ENCODE data around the gene DCLRE1A. TPM values are rescaled to one million over a fixed set of nuclear protein-coding genes. Genes with fewer than 3 reads are reported as not detected.

DCLRE1A gene
- total and polyA plus RNA-seq, 2 experiments from 2014 or later, result 4.2 to 7.7 TPM

DNA sequence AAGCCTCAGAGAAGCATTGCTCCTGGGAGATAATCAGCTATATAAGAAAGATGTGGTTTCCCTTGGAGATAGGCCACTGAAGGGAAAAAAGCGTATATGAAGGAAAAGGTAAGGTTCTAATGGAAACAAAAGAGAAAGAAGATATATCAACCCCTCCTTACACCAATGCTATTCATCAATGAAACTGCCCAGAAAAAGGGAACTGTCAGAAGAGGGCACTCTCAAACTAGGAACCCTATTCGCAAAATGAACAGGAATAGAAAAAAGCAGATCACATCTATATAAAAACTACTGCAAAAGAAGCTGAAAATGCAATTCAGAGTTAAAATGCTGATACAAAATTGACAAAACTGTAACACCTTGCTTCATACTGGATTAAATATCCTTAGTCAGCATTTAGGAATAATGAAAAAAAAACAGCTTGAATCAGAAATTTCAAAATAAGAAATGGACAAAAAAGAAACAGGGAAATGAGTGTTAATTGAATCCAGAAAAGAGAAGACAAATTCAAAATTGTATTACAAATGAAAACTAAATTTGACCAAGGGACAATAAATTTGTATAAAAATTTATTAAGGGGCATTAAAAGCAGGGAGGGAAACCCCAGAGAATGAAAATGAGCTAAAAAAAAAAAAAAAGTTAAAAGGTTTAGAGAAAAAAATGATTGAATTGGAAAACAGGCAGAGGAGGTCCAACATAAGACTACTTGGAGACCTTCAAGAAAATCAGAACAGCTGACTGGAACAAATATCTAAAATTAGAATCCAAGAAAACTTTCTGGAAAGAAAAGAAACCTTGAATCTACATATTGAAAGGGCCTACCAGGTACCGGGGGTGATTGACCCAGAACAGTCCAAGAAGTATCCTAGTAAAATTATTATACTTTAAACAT lies 18.5 kb upstream of the DCLRE1A start:
- H3K27me3 ChIP-seq, result no peaks in the 10 kb centered on the region
- peaks cover 38% of the 10 kb centered on the region for H3K79me2 ChIP-seq
- H3K4me1 ChIP-seq (ENCODE audit: insufficient read depth), result no peaks in the 10 kb centered on the region
- WGBS (ENCODE audit: low lambda C conversion rate, missing lambda C conversion rate), result 100% methylated on average over 3 of the region's 3 CpGs
- TF ChIP-seq EZH2 (IDR thresholded peaks at IDR 0.05; ENCODE audit: borderline replicate concordance) (no peak), EZH2phosphoT487 (IDR thresholded peaks at IDR 0.05; ENCODE audit: low read depth, severe bottlenecking, unreplicated experiment) (no peak)
- TF ChIP-seq, protein P1, sequence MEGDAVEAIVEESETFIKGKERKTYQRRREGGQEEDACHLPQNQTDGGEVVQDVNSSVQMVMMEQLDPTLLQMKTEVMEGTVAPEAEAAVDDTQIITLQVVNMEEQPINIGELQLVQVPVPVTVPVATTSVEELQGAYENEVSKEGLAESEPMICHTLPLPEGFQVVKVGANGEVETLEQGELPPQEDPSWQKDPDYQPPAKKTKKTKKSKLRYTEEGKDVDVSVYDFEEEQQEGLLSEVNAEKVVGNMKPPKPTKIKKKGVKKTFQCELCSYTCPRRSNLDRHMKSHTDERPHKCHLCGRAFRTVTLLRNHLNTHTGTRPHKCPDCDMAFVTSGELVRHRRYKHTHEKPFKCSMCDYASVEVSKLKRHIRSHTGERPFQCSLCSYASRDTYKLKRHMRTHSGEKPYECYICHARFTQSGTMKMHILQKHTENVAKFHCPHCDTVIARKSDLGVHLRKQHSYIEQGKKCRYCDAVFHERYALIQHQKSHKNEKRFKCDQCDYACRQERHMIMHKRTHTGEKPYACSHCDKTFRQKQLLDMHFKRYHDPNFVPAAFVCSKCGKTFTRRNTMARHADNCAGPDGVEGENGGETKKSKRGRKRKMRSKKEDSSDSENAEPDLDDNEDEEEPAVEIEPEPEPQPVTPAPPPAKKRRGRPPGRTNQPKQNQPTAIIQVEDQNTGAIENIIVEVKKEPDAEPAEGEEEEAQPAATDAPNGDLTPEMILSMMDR (IDR thresholded peaks at IDR 0.05; ENCODE audit: poor library complexity), result no peak
- no peaks in the 10 kb centered on the region for H3K36me3 ChIP-seq (replicated peaks; ENCODE audit: insufficient read depth, low read depth)
- no peaks in the 10 kb centered on the region for H3K9me2 ChIP-seq (replicated peaks; ENCODE audit: insufficient read depth)
- H4K20me1 ChIP-seq (ENCODE audit: insufficient read depth, poor library complexity, severe bottlenecking), result no peaks in the 10 kb centered on the region
- H3K9me3 ChIP-seq (ENCODE audit: low read depth), result peaks cover 9% of the 10 kb centered on the region
- H3K27ac ChIP-seq, result no peak overlapping the region
- H2AFZ ChIP-seq, result no peak overlapping the region
- H3K4me2 ChIP-seq, result no peak overlapping the region
- DNase-seq (ENCODE audit: low spot score), result no peak
- H3K4me3 ChIP-seq, result no peak overlapping the region

- H2AFZ ChIP-seq, result no peak overlapping the region
- H3K27me3 ChIP-seq, result no peaks in the 10 kb centered on the region
- 92% methylated on average over 2 of the region's 2 CpGs for WGBS (ENCODE audit: low lambda C conversion rate, missing lambda C conversion rate)
- no peak for DNase-seq (ENCODE audit: low spot score)
- H3K4me3 ChIP-seq, result no peak overlapping the region
- no peaks in the 10 kb centered on the region for H3K36me3 ChIP-seq (replicated peaks; ENCODE audit: insufficient read depth, low read depth)
- H3K4me1 ChIP-seq (ENCODE audit: insufficient read depth), result no peaks in the 10 kb centered on the region
- no peak overlapping the region for H3K4me2 ChIP-seq
- no peak overlapping the region for H3K27ac ChIP-seq
- H3K79me2 ChIP-seq, result peaks cover 34% of the 10 kb centered on the region
- TF ChIP-seq, protein P1 (IDR thresholded peaks at IDR 0.05; ENCODE audit: poor library complexity), result no peak
- TF ChIP-seq EZH2phosphoT487 (IDR thresholded peaks at IDR 0.05; ENCODE audit: low read depth, severe bottlenecking, unreplicated experiment) (no peak), EZH2 (IDR thresholded peaks at IDR 0.05; ENCODE audit: borderline replicate concordance) (no peak)
- no peaks in the 10 kb centered on the region for H3K9me2 ChIP-seq (replicated peaks; ENCODE audit: insufficient read depth)
- H3K9me3 ChIP-seq (ENCODE audit: low read depth), result peaks cover 9% of the 10 kb centered on the region
- H4K20me1 ChIP-seq (ENCODE audit: insufficient read depth, poor library complexity, severe bottlenecking), result no peaks in the 10 kb centered on the region
Measured at GRCh38 chr10:113869789-113870188, 15.9 kb upstream of the DCLRE1A start.

GRCh38 chr10:113867904-113868303 lies 14.0 kb upstream of the DCLRE1A start:
- H3K79me2 ChIP-seq, result peaks cover 35% of the 10 kb centered on the region

More at GRCh38 chr10:113867904-113868303, 14.0 kb upstream of the DCLRE1A start:
- Histone ChIP-seq H3K27me3 (no peaks in the 10 kb centered on the region), H3K4me3 (no peak overlapping the region), H3K27ac (no peak overlapping the region), H3K4me1 (ENCODE audit: insufficient read depth) (no peaks in the 10 kb centered on the region), H3K36me3 (replicated peaks; ENCODE audit: insufficient read depth, low read depth) (no peaks in the 10 kb centered on the region), H4K20me1 (ENCODE audit: insufficient read depth, poor library complexity, severe bottlenecking) (no peaks in the 10 kb centered on the region), H3K9me2 (replicated peaks; ENCODE audit: insufficient read depth) (no peaks in the 10 kb centered on the region), H3K9me3 (ENCODE audit: low read depth) (peaks cover 7% of the 10 kb centered on the region), H2AFZ (no peak overlapping the region), H3K4me2 (no peak overlapping the region)
- no peak for DNase-seq (ENCODE audit: low spot score)
- 97% methylated on average over 4 of the region's 4 CpGs for WGBS (ENCODE audit: low lambda C conversion rate, missing lambda C conversion rate)
- no peak for TF ChIP-seq EZH2 (IDR thresholded peaks at IDR 0.05; ENCODE audit: borderline replicate concordance)
- TF ChIP-seq, protein P1 (IDR thresholded peaks at IDR 0.05; ENCODE audit: poor library complexity), result no peak
- no peak for TF ChIP-seq EZH2phosphoT487 (IDR thresholded peaks at IDR 0.05; ENCODE audit: low read depth, severe bottlenecking, unreplicated experiment)
